DND-41 (cell line): Measurements from ENCODE around the gene ETNK2.

Experiments used
- CTCF ChIP-seq: IDR thresholded peaks from 2 replicates; pipeline ENCODE4 v1.5.1; 2012; ENCODE audit warnings: borderline replicate concordance, low read length, moderate library complexity, mild to moderate bottlenecking; ENCODE audit not compliant: poor library complexity, severe bottlenecking; ENCODE audit errors: extremely low read depth
- EZH2 ChIP-seq: IDR thresholded peaks from 3 replicates; pipeline ENCODE4 v1.6.1; 2012; ENCODE audit warnings: borderline replicate concordance, low read depth, mild to moderate bottlenecking, moderate library complexity, low read length, inconsistent platforms; ENCODE audit not compliant: severe bottlenecking

- TF ChIP-seq CTCF: no peak
- TF ChIP-seq EZH2: no peak
Measured at GRCh38 chr1:204194771-204195170, 42.9 kb upstream of the ETNK2 start.
